A549 treated with Hydrocortisone at 1 μM for 4 hours (cell line): Measurements from ENCODE around the gene EGR1. TPM values are rescaled to one million over a fixed set of nuclear protein-coding genes. Genes with fewer than 3 reads are reported as not detected.

Experiments used
- total RNA-seq: library from RNA; stranded (reverse); fragments of 200-300 nt; extraction: Qiagen RNA extraction; gene quantifications from 5 replicates; pipeline ENCODE4 v1.2.3, GENCODE V29; 2022

The EGR1 gene
- 7.4 to 14.1 TPM (median 10.4 TPM) in 5 replicates for total RNA-seq

GRCh38 chr5:138465261-138466124 is at the start of gene EGR1:
Gene EGR1, plus strand, starts transcription at chr5:138465479. Its CDS starts 283 bp downstream, at chr5:138465762.

GRCh38 chr5:138438724-138439476 is 26.4 kb upstream of the EGR1 start, which contains the start of gene REEP2:
Gene REEP2, plus strand, starts transcription at chr5:138439057. Its CDS starts 152 bp downstream, at chr5:138439209.

Other genes with a start within 250 kb of the EGR1 start
- 0.06 to 0.12 TPM (median 0.07 TPM) in 3 of 5 replicates, not detected in the others for gene GFRA3, start 190.9 kb upstream of the EGR1 start, total RNA-seq
- gene CDC25C, start 133.7 kb upstream of the EGR1 start, total RNA-seq, result 8.8 to 11.3 TPM (median 9.4 TPM) in 5 replicates
- 19.7 to 21.5 TPM (median 19.9 TPM) in 5 replicates for gene FAM53C, start 127.2 kb upstream of the EGR1 start, total RNA-seq
- gene KDM3B, start 112.8 kb upstream of the EGR1 start, total RNA-seq, result 33.2 to 55.5 TPM (median 39.2 TPM) in 5 replicates
- 5.9 to 7.5 TPM (median 7.0 TPM) in 5 replicates for gene REEP2, start 26.4 kb upstream of the EGR1 start, total RNA-seq
- 120 to 154 TPM (median 131 TPM) in 5 replicates for gene ETF1, start 77.8 kb downstream of the EGR1 start, total RNA-seq
- gene HSPA9, start 109.9 kb downstream of the EGR1 start, total RNA-seq, result 307 to 385 TPM (median 323 TPM) in 5 replicates